ENCODE results near the gene PLD4.
"Not testable (repeated sequence)": the region's sequence is repeated elsewhere in the genome, so short reads cannot be mapped to it uniquely, and the experiment has no call there.

PLD4 gene

GRCh38 chr14:104942586-104942985 lies 17.9 kb downstream of the PLD4 start:
- no peak for FAIRE-seq

- not testable (repeated sequence) for FAIRE-seq
Observed at GRCh38 chr14:104943216-104944015, 18.7 kb downstream of the PLD4 start.

GRCh38 chr14:104944016-104944308 lies 19.3 kb downstream of the PLD4 start:
- FAIRE-seq: not testable (repeated sequence)

GRCh38 chr14:104944436-104945205 lies 19.9 kb downstream of the PLD4 start:
- FAIRE-seq: not testable (repeated sequence)

GRCh38 chr14:104945266-104945665 lies 20.6 kb downstream of the PLD4 start:
- FAIRE-seq: not testable (repeated sequence)

- FAIRE-seq: not testable (repeated sequence)
Observed at GRCh38 chr14:104945986-104946965, 21.6 kb downstream of the PLD4 start.

- FAIRE-seq: not testable (repeated sequence)
Observed at GRCh38 chr14:104947201-104947600, 22.5 kb downstream of the PLD4 start.

GRCh38 chr14:104947881-104948735 lies 23.4 kb downstream of the PLD4 start:
- FAIRE-seq: not testable (repeated sequence)

- no peak for FAIRE-seq
Observed at GRCh38 chr14:104948736-104949031, 24.0 kb downstream of the PLD4 start.

- not testable (repeated sequence) for FAIRE-seq
Observed at GRCh38 chr14:104949406-104949955, 24.8 kb downstream of the PLD4 start.

GRCh38 chr14:104950021-104950420 lies 25.3 kb downstream of the PLD4 start:
- FAIRE-seq: no peak

GRCh38 chr14:104950701-104951100 lies 26.0 kb downstream of the PLD4 start:
- not testable (repeated sequence) for FAIRE-seq

- FAIRE-seq: not testable (repeated sequence)
Observed at GRCh38 chr14:104951863-104952657, 27.4 kb downstream of the PLD4 start.

- no peak for FAIRE-seq
Observed at GRCh38 chr14:104953097-104953496, 28.4 kb downstream of the PLD4 start.

- no peak for FAIRE-seq
Observed at GRCh38 chr14:104953896-104954656, 29.4 kb downstream of the PLD4 start.

GRCh38 chr14:104954746-104955395 lies 30.2 kb downstream of the PLD4 start:
- no peak for FAIRE-seq

- FAIRE-seq: no peak
Observed at GRCh38 chr14:104955396-104955770, 30.7 kb downstream of the PLD4 start.

- no peak for FAIRE-seq
Observed at GRCh38 chr14:104956290-104956890, 31.7 kb downstream of the PLD4 start.

Data from colon (tissue), 2 donors.